HG03439 (cell line): ENCODE results near the gene NDUFA5.
A peak's percentile ranks its signal among the peaks of the same experiment; 100 is the strongest.

Experiments
- ATAC-seq: cut with Tn5 transposase; IDR thresholded peaks from one replicate; pipeline ENCODE4 v1.9.1; 2021; ENCODE audit warnings: mild to moderate bottlenecking, moderate library complexity; ENCODE audit not compliant: unreplicated experiment

The NDUFA5 gene

GRCh38 chr7:123557398-123558288 is at the start of gene NDUFA5:
TSS of gene NDUFA5 (minus strand) at chr7:123557818. CDS start at chr7:123557795, 23 bp downstream.
- ATAC-seq, result peak; percentile 98

GRCh38 chr7:123604739-123605138 is 47.1 kb upstream of the NDUFA5 start:
- ATAC-seq, result no peak

- ATAC-seq, result no peak
Measured at GRCh38 chr7:123602648-123603047, 45.0 kb upstream of the NDUFA5 start.

- no peak for ATAC-seq
Measured at GRCh38 chr7:123601530-123601929, 43.9 kb upstream of the NDUFA5 start, which contains the start of gene ASB15. TSS of gene ASB15 (plus strand) at chr7:123601821. CDS start at chr7:123614503, 12,682 bp downstream.

GRCh38 chr7:123600876-123601275 is 43.3 kb upstream of the NDUFA5 start:
- ATAC-seq, result no peak

GRCh38 chr7:123599766-123600165 is 42.1 kb upstream of the NDUFA5 start:
- no peak for ATAC-seq

GRCh38 chr7:123598657-123599056 is 41.0 kb upstream of the NDUFA5 start:
- ATAC-seq, result no peak

- no peak for ATAC-seq
Measured at GRCh38 chr7:123594813-123595241, 37.2 kb upstream of the NDUFA5 start.

GRCh38 chr7:123588376-123588775 is 30.8 kb upstream of the NDUFA5 start:
- no peak for ATAC-seq

GRCh38 chr7:123583821-123584220 is 26.2 kb upstream of the NDUFA5 start:
- ATAC-seq, result no peak

GRCh38 chr7:123581162-123581459 is 23.5 kb upstream of the NDUFA5 start:
- no peak for ATAC-seq

- peak; percentile 73 for ATAC-seq
Measured at GRCh38 chr7:123580406-123581161, 23.0 kb upstream of the NDUFA5 start.

- no peak for ATAC-seq
Measured at GRCh38 chr7:123579416-123579815, 21.8 kb upstream of the NDUFA5 start.

- ATAC-seq, result no peak
Measured at GRCh38 chr7:123573896-123574467, 16.4 kb upstream of the NDUFA5 start.

- ATAC-seq, result no peak
Measured at GRCh38 chr7:123573341-123573740, 15.7 kb upstream of the NDUFA5 start.

- ATAC-seq, result no peak
Measured at GRCh38 chr7:123571684-123572083, 14.1 kb upstream of the NDUFA5 start.

- ATAC-seq, result no peak
Measured at GRCh38 chr7:123571187-123571586, 13.6 kb upstream of the NDUFA5 start.

- ATAC-seq, result no peak
Measured at GRCh38 chr7:123570390-123571182, 13.0 kb upstream of the NDUFA5 start.

GRCh38 chr7:123569352-123570010 is 11.9 kb upstream of the NDUFA5 start:
- no peak for ATAC-seq

GRCh38 chr7:123562121-123562520 is 4.5 kb upstream of the NDUFA5 start:
- ATAC-seq, result no peak
